GM11168 (cell line): Measurements from ENCODE around the gene PDE6D.

ENCODE experiments used
- in situ Hi-C: fragments of 300-500 bp; cut with MboI; formaldehyde crosslinking; loops from one replicate; pipeline ENCODE4 v1.12.0; 2022; ENCODE audit warnings: low sequenced_read_pairs; ENCODE audit not compliant: unreplicated experiment

The PDE6D gene

DNA sequence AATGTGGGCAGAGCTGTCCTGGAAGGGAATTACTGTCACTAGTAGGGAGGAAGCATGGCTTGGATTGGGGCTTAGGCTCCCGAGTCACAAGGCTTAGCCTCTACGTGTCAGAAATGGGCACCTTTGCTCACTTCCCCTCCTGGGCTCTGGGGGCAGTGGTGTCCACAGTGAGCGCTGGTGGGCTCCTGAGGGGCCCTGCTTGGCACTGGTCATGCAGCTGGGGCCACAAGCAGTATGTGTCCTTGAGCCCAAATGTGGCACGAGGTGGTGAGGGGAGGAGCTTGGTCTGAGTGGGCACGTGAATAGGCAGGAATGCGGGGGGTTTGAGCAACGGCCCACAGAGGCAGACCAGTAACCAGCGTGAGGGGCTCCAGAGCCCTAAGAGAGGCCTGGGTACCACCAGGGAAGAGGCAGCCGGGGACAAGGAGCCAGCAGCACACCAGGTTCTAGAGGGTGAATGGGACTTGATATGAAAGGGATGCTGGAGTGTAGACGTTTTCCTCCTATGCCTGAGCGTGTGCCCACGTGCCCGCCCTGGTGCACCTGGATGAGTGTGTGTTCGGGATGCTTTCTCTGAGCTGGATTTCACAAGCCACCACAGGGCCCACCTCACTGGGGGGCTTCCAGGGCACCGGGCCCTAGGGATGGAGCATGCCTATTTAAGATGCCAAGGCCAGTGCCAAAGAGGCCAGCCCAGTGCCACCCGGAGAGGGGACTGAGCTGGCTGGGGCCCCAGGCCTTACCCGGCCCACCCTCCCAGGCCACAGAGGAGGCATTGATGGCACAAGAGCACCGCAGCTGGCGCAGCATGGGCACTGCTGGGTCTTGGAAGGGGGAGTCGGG lies 95.5 kb downstream of the PDE6D start:
- in situ Hi-C loops: no loop called here

DNA sequence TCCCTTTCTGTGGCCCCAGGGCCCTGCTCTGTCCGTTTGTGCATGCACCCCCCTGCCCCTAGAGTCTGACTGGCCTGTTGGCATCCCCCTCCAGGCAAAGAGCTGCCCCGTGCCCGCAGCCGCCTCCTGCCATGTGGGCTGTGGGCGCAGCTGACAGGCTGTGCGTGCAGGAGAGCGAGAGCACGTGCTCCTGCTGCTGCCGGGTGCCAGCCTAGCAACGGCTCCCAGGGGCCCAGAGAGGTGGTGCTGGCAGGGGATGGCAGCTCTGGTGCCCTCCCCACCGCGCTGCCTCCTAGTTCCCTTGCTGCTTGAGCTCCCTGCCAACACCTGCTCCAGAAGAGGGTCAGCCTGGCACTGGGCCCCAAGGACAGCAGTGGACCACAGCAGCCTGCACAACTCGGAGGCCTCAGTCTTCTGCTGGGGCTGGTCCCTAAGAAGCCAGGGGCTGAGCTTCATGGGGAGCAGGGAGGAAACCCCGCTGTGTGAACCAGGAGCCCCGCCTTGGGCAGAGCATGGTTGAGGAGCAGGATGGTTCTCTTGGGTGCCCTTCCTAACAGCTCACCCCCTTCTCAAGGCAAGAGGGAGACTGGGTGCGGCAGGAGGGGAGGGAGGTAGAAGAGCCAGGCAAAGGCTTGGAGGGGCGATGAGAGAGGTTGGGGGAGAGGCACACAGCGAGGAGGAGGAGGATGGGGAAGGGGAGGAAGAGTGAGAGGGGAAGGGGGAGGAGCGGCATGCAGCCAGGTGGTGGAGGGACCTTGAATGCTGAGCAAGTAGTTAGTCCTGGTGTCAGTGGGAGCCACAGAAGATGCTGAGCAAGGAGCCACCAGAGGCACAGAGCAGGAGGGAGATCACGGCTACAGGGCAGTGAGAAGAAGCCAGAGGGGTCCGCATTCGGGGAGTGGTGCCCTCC lies 96.5 kb downstream of the PDE6D start:
- in situ Hi-C loops: no loop called here

DNA sequence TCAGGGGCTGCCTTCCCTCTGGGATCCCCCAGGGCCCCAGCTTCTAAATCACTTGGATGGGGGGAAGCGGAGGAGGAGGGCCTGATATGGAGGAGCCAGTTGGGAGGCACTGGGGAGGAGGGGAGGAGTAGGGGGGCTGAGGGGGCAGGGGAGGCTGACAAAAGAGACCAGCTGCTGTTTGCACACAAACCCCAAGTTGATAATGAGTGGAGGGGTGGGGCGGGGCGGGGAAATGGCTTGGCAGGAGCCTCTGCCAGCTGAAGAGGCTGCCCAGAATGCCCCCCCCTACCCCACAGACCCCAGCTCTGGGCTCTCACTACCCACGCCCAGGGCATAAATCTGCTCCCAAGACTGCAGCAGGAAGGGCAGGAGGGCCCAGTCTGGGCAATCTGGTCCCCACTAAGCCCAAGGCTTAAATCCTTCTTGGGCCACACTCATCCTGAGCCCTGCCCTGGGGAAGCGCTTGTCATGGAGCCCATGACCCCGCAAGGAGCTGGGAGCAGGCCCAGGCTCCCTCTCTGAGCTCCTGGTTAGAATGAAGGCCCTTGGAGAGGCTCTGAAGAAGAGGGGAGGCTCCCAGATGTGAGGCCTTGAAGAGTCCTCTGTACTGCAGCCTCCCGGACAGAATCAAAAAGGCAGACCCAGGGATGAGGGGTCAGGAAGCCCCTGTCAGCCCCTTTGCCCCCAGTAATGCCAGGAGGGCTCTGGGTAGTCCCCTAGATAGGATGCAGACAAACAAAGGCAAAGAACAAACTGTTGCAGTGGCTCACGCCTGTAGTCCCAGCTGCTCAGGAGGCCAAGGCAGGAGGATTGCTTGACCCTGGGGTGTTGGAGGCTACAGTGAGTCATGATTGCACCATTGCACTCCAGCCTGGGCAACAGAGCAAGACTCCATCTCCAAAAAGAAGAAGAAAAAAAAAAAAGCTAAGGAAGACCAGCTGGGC lies 97.5 kb downstream of the PDE6D start:
- in situ Hi-C loops: no loop called here

DNA sequence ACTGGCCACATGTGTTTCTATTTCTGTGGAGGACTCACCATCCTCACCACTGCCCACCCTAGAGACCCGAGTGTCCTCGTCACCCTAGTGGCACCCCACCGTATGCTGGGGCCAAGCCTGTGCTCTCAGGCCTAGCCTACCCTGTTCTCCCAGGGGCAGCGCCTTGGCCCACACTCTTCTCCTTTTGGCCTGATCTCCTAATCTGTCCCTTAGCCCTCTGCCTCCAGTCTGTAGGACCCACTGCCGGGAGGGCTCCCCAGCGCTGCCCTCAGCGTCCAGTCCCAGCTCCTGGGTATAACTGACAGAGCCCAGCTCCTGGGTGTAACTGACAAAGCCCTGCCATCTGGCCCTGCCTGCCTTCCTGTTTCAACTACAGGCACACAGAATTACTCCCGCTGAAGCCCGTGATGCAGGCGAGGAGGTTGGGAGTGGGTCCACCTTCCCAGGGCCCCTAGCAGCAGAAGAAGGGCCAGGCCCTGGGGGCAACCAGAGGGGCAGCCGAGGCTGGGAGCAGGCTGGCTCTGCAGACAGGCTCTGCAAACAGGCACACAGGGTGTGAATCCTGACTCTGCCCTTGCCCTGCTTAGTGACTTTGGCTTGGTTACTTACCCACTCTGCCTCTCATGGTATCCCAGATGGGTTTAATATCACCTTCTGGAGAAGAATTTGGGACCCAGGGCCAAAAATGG lies 98.3 kb downstream of the PDE6D start:
- in situ Hi-C loops: no loop called here
